Activated T-cell treated with anti-CD3 and anti-CD28 coated beads, Interleukin-2, amount 50 U/mL, for 48 hours (primary cell): ENCODE results near the gene SLC8A3.
"Not testable (repeated sequence)": the region's sequence is repeated elsewhere in the genome, so short reads cannot be mapped to it uniquely, and the experiment has no call there.

Source experiments
- DNase-seq, 2 experiments: peaks; one replicate each; pipeline ENCODE4 v3.0.0-alpha.2; 2020

The SLC8A3 gene, protein sequence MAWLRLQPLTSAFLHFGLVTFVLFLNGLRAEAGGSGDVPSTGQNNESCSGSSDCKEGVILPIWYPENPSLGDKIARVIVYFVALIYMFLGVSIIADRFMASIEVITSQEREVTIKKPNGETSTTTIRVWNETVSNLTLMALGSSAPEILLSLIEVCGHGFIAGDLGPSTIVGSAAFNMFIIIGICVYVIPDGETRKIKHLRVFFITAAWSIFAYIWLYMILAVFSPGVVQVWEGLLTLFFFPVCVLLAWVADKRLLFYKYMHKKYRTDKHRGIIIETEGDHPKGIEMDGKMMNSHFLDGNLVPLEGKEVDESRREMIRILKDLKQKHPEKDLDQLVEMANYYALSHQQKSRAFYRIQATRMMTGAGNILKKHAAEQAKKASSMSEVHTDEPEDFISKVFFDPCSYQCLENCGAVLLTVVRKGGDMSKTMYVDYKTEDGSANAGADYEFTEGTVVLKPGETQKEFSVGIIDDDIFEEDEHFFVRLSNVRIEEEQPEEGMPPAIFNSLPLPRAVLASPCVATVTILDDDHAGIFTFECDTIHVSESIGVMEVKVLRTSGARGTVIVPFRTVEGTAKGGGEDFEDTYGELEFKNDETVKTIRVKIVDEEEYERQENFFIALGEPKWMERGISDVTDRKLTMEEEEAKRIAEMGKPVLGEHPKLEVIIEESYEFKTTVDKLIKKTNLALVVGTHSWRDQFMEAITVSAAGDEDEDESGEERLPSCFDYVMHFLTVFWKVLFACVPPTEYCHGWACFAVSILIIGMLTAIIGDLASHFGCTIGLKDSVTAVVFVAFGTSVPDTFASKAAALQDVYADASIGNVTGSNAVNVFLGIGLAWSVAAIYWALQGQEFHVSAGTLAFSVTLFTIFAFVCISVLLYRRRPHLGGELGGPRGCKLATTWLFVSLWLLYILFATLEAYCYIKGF

DNA sequence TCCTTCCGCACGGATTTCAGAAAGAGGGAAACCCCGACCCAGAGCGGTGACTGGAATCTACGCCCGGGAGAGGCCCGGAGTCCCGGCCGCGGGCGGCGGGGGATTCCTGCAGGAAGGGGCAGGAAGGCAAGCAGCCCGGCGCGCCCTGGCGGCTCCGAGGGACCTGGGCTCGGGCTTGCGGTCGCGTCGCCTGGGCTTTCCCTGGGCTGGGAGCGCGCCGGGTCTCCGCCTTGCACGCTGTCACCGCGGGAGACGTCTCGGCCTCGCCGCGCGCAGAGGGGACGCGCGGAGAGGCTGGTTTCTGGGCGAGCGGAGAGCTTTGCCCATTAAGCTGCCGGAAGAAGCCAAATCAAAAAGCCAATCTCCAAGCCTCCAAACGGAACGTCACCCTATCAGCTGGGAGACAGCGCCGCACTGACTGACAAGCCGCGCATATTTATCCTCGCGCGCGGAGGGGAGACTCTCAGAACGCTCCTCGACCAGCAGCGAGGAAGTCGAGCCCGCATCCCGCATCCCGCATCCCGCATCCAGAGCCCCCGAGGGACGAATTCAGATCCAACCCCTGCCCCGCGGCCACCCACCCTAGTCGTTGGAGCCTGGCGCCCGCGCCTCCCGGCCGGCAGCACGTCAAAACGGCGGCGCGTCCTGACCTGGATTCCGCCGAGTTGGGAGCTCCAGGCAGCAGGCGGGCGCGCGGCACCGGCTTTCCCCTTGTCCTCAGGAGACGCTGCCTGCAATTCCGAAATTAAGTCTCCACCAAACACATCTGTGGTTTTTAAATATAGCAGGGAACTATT lies at the start of gene SLC8A3:
Gene SLC8A3 (minus strand): TSS at position 293 of the 797 bp plus-strand sequence. CDS start 20,529 bp downstream, outside the sequence.
- DNase-seq = peak; percentile 33 to 56

DNA sequence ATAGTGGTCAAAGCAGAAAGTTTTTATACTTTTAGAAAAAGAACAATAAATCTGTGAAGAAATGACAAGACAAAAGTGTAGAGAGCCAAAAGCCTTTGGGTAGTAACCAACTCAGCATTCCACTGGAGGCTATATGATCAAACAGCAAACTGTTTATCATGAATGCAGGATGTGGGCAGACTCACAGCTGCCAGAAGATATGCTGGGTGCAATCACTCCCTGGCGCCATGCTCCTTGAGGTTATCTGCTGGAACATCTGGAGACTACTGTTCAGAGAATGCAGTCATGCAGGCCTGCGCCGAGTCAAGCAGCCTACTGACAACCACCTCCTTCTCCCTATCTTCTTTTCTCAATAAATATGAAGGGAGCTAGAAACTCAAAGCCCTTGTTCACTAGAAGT lies 49.0 kb upstream of the SLC8A3 start:
- no peak for DNase-seq

DNA sequence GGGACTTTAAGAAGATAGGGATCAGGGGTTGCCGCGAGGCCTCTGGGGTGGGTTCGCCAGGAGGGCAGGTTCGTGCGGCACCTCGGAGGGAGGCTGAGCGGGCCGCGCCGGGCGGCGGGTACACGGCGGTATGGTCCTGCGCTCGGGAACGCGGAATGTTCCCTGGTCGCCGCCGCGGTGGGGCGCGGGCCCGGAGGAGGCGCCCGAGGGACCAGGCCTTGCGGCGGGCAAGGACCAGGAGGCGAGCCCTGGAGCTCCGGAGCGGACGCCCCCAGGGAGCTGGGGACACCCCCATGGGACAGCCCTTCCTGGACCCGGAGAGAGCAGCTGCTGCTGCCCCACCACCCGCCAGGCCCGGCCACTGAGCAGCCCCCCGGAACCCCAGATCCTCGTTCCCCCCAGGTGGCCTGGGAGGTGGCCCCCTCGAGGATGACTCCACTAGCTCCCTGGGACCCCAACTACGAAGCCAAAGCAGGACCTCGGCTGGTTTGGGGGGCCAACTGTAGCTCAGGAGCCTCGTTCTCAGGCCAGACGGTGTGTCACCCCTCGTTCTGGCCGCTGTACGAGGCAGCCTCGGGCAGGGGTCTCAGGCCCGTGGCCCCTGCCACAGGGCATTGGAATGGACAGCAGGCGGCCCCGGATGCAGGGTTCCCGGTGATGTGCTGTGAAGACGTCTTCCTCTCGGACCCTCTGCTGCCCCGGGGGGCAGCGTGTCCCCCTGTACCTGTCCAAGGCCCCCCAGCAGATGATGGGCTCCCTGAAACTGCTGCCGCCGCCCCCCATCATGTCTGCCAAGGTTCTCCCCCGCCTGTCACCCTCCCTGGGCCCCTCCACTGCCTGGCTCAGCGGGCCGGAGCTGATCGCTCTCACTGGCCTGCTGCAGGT lies 45.6 kb upstream of the SLC8A3 start:
- DNase-seq = no peak

DNA sequence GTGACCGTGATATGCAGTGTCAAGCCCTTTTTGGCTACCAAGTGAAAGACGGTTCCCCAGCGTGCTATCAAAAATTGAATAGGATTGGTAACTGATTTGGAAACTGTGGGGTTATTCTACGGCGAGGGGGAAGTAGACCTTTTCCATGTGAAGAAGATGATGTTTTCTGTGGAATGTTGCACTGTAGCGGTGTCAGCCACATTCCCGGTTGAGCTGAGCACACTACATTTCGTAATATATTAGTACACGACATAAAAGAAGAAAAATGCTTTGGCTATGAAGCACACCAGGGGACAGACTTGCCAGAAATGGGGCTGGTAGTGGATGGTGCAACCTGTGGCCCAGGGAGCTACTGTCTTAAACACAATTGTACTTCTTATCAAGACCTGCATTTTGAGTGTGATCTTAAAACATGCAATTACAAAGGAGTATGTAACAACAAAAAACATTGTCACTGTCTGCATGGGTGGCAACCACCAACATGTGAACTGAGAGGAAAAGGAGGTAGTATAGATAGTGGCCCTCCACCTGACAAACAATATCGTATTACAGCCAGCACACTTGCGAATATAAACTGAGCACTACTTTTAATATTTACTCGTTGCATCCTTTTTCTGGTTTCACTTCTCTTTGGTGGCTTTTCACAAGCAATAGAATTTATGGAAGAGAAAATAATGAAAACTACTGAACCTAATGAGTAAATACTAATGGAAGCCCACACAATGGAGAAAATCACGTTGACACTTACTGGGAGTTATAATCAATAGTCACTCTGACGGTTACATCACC lies 43.2 kb upstream of the SLC8A3 start:
- DNase-seq = not testable (repeated sequence)

DNA sequence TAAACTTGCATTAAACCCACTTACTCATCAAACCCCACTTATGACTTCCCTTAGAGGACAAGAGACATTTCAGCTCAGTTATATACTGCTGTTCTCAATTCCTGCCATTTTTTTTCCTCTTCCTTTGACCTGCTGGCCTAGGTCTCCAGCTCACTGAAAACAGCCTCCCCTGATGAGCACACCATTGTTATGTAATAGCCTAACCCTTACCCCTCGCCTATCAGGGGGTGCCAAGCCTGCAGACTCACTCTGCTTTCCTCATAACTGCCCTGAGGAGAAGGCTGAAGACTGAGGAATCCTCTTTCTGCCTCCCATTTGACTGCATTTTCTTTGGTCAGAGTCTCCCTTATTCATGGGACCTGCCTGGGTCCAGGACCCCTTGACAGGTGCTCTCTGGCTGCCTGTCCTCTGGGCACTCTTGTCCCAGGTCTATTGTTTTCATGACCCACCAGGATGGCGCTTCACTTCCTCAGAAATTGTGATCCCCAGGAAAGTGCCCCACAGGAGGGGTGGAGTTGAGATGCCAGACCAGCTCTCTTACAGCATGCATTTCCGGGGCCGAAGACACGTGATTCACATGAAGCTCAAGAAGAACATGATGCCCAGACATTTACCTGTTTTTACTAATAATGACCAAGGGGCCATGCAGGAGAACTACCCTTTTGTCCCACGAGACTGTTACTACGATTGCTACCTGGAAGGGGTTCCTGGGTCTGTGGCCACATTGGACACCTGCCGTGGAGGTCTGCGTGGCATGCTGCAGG lies 41.3 kb upstream of the SLC8A3 start:
- not testable (repeated sequence) for DNase-seq

DNA sequence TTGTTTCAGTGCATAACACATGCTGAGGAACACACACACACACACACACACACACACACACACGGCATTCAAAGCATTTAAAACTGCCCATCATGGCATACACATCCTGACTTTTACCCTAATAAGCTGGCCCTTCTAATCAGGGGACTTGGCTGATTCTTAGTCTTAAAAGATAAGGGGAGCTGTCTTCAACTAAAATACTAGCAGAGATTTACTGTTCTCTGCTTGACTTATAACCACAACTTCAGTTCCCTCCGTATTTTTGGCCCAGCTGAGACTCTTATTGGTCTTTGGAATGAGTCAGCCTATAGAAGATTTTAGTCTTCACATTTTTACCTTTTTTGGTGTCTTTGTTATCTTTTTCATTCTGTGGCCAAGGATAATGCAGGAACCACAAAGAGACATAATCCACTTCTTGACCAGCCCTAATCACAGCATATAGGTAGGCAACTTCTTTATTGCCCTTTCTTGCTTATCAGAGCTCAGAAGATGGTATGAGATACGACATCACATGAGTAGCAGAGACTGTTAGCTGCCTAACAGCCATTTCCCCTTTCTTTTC lies 25.1 kb upstream of the SLC8A3 start:
- DNase-seq = no peak

DNA sequence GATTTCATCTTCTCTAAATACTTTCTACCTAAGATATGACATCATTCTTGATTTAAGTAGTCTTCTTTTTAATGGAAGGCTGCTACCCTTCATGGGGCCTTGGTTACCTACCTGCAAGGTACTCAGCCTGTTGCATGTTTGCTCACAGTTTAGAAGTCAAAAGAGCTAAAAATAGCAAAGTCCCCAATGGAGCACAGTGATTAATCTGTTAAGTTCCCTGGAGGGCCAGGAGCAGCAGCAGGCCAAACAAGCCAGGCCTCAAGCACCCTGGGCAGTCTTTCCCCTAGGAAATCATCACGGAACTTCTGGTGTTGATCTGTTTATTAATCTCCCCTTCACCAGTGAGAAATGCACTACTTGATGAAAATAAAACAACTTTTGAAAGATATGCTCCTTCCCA lies 24.0 kb upstream of the SLC8A3 start:
- no peak for DNase-seq

DNA sequence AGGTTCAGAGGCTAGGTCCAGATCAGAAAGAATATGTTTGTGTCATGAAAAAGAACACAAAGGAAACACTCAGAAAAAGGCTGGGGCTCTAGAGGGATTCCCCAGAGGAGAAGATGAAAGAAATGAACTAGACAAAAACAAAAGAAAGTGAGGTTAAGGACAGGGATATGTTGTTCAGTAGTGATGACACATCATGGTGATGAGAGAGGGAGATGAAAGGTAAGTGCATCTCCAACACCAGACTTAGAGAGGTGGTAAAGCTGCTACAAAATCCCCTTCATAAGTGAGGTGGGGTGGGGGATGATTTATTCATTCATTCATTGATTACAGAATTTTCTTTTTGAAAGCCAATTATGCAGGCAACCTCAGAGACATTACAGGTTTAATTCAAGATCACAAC lies 19.6 kb upstream of the SLC8A3 start:
- no peak for DNase-seq

DNA sequence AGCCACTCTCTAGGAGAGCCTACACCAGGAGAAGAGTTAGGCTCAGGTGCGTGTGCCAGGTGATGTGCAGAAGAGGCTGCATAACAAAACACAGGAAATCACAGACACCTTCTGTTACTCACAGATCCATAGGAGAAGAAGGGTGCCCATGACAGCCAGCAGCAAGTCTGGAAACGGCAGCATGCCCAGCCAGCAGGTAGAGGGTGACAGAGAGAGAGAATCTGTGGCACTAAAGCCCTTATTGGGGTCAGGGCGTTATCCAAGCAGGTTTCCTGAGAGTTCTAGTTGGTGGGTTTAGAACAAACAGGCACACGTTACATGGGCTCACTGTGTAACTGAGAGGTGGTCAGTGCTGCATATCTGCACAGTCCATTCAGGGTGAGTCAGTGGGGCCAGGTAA lies 14.9 kb upstream of the SLC8A3 start:
- no peak for DNase-seq

DNA sequence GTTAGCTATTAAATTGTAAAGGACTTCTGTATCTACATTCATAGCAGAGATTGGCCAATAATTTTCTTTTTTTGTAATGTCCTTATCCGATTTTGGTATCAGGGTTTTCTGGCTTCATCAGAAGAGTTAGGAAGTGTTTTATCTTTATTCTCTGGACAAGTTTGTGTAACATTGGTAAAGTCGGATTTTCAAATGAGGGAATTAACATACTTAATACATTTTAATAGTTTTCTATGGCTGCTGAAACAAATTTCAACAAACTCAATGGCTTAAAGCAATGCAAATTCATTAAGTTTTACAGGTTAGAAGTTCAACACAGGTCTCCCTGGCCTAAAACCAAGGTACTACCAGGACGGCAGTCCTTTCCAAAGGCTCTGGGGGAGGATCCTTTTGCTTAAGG lies 13.2 kb upstream of the SLC8A3 start:
- DNase-seq = no peak

DNA sequence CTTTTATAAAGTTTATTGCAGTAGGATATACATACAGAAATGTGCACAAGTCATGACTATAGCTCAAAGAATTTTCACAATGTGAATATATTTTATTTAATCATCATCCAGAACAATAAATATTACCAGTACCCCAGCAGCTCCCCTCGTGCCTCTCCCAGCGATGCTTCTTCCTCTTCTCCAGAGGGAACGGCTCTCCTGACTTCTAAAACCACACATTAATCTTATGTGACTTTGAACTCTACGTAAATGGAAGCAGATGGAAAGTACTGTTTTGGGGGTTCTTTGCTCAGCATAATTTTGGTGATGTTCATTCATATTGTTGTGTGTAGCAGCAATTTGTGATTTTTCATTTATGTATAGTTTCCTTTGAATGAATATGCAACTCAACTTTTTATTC lies 4.6 kb upstream of the SLC8A3 start:
- DNase-seq = no peak

DNA sequence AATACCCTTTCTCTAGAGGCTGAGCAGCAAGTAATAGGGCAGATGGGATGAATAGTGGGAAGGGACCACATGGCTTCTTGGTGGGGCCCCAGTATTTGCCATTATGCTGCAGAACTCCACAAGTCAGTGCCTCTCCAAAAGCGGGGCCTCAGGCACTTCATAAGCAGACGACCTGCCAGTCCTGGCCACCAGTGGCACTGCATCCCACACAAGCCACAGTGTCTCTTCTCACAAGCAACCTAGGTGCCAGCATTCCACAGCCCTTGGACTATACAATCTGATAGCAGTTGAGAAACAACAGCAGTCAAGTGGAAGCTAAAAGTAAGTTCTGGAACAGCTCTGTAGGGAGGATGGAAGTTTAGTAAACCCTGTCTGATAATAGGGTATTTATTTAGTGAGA lies 4.2 kb upstream of the SLC8A3 start:
- DNase-seq = no peak

DNA sequence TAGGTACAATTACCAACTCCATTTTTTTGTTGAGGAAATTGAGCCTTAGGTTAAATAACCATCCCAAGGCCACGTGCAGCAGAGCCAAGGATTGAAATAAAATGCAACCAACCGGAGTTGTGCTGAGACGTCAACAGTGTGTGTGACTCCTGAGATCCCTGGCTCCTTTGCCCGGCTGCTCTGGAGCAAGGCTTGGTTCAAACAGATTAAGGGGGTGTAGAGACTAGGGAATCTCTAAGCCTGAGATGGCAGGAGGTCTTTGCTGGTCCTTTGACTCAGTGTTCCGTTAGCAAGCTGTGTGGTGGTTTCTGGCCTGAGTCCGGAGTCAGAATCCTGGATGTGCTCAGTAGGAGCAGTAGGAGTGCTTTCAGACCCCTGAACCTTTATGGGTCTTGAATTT lies 1.4 kb upstream of the SLC8A3 start:
- DNase-seq = no peak

DNA sequence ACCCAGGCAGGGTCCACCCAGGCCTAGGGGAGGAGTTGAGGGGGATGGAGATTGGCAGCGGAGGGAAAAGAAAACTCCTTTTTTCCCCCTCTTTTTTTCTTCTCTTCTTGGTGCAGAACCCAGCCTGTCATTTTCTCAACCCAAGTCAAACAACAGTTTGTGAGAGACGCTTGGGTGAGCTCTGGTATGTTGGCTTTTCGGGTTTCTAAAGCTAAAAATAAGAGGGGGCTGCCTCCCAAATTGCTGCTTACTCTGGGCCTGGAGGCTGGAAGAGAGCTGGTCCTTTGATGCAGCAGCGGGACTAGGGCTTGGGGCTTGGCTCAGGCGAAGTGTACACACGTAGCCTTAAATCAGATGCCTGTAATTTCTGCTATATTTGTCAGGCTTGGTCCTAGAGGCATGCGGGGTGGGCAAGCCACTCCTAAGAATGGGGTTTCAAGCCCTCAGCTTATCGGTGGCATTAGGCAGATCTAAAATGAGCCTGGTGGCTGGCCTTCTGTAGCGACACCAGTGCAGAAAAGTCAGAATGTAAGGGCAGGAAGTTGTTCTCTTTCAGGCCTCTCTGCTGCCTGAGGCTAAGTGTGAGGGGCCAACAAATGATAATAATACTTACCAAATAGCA lies 816 bp upstream of the SLC8A3 start:
- DNase-seq = no peak

DNA sequence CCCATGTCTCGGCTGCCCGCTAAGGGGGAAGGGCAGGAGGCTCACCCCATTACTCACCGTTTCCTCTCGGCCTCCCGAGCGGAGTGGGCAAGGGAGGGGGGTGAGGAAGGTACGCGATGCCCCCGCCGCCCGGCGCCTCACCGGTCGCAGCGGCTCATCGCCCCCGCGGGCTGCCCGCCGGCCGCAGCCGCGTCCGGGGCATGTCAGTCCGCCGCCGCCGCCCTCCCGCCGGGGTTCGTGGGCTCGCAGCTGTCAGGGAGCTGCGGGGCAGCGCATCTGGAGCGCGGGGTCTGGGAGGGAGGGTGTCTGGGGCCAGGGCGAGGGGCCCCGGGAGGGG lies 461 bp downstream of the SLC8A3 start:
- peak in 1 of 2 experiments; percentile 44 for DNase-seq

DNA sequence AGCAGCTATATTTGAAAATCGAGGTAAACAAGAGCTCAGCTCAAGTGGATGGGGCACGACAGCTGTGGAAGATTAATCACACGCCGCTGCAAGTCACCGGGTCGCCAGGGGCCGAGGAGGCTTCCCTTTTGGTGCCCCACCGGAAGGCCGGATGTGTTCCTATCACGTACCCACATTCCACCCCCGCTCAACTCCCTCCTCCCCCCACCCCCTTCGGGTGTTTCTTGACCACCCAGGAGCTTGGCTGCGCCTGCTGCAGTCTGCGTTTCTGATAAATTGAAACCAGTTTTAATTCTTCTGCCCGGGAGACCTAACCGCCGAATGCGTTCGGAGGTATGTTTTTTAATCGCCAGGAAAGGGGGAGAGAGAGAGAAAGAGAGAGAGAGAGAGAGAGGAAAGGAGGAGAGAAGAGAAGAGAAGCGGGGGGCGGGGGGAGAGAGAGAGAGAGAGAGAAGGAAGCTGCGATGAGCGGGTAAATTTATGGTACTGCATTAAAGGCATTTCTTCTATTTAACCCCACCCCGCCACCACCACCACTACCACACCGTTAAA lies 1.8 kb downstream of the SLC8A3 start:
- peak; percentile 31 to 43 for DNase-seq

DNA sequence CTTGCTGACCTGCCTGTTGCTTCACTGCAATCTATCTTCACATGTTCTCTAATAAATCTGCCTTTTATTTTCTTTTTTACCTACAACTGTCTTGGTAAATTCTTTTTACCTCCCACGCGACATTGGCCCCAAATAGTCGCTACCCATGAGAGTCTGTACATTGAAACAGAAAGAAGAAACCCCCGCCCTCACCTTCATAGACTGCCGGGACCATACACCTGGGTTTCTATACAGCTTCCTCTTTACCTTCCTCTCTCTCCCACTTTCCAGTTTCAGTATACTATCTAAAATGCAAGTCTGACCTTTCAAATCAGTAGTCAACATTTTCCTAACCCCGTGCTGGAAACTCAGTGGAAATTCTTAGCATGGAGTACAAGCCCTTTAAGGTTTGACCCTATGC lies 4.8 kb downstream of the SLC8A3 start:
- no peak for DNase-seq

DNA sequence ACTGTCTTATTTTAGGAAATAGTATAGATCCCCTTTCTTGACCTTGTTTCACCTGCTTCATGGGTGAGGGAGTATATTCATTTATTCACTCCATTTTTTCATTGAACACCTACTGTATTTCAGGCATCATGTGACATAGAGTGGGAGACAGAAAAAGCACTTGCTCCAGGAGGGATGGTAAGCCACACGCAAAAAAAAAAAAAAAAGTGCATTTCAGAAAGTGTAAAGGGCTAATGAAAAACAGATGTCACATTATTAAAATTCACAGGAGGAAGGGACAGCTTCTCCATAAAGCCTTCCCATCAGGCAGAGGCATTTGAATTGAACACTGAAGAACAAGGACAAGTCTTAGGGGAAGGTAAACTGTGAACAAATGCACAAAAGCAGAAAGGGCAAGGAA lies 7.5 kb downstream of the SLC8A3 start:
- DNase-seq = no peak

DNA sequence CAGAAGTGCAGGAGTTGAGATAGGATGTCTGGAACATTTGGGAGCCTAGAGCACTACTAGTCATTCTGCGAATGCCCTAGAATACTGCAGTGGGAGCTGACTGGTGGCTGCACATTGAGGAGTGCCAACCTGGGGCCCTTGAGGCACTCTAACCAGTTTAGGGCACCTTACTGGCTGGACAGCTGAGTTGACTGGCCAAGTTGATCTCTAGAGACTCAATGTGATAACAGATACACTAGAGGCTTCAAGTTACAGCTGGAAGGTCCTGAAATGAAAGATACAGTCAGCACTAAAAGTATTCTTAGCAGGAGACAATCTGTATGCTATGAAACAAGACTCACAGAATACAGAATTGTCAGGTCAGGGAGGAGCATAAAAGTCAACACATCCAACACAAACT lies 8.0 kb downstream of the SLC8A3 start:
- no peak for DNase-seq
